OCI-LY7 (cell line): Measurements from ENCODE around the gene ZC3H18.

Experiments used
- CTCF ChIP-seq: fragments of 200-600 bp; sonication (generic); conservative IDR thresholded peaks from 2 replicates; pipeline ENCODE4 v1.5.1; 2014; ENCODE audit warnings: mild to moderate bottlenecking, antibody characterized with exemption, low read length, moderate library complexity, mixed read lengths
- EZH2phosphoT487 ChIP-seq: fragments of 200-600 bp; sonication (generic); IDR thresholded peaks from 2 replicates; pipeline ENCODE4 v1.6.1; 2018; ENCODE audit warnings: low read depth, borderline replicate concordance, mild to moderate bottlenecking, mixed run types, antibody characterized with exemption, low read length, moderate library complexity, mixed read lengths

GRCh38 chr16:88676502-88677242 lies 106.5 kb downstream of the ZC3H18 start:
- TF ChIP-seq CTCF (no peak), EZH2phosphoT487 (no peak)
